NCI-H2196 treated with DMSO at 0.1 percent for 48 hours (cell line): ENCODE results near the gene NXPH3.

Experiments used
- DNase-seq: peaks from one replicate; lab custom pipeline; 2025; ENCODE audit not compliant: unreplicated experiment; lab: John Stamatoyannopoulos, UW

NXPH3 gene

DNA sequence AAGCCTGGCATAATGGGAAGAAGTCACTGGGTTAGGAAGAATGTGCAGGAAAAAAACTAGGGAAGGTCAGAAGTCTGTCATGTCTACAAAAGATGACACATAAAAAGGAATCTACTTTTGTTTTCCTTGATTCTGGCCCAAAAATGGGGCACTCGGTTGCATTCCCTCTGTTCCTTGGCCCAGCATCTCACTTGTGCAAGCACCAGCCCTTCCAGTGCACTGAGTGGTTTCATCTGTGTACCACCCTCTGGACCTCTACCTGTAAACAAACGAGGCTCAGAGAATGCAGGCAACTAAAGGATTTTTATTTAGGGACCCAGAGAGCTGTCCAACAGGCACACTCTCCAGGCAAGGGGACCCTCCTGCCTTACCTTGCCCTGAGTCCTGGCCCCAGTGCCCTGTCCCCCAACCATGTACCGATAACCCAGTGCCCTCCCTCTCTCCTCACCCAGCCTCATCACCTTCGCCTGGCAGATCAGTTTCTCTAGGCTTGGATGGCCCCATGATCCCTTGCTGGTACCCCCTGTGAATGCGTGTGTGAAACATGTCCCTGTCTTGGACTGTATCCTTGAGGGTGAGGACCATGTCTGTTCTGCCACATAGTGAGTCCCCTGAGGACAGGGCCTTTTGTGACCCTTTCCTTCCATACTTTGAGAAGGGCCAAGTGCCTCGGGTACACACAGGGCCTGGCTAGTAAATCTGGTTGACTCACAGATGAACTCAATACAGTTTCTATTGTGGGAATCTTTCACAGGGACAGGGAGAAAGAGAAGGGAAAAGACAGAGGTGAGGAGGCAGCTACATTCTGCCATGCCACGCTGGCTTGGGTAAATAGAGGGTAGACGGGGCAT, 13.3 kb downstream of the NXPH3 start:
- no peak for DNase-seq

DNA sequence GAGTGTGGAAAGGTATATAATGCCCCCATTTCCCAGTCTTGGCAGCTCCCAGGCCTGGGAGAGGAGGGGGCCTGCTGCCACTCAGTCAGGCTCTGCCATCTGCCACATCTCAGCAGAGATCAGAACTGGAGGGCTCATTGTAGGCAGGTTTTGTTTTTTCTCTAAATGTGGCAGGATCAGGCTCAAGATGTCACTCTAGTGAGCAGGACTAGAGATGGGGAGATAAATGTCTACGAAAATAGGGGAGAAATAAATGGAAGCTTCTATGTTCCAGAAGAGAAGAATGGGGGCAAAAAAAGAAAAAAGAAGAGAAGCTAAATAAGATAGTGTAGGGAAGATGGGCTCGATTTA, 13.9 kb downstream of the NXPH3 start:
- no peak for DNase-seq

DNA sequence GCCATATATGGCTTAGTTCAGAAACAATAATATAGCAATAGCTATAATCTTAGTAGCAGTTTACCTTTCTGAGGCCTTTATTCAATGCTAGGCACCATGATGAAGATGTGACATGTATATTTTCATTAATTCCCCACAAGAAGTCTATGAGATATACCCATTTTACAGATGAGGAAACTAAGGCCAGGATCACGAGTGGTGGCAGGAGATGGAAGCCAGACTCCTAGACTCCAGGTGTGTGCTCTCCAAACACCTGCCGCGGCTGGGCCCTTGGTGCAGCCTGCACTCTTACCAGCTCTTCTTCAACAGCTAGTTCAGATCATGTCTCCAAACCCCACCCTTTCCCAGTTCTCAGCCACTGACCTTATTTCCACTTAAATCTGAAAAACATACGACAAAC, 15.2 kb downstream of the NXPH3 start:
- no peak for DNase-seq

DNA sequence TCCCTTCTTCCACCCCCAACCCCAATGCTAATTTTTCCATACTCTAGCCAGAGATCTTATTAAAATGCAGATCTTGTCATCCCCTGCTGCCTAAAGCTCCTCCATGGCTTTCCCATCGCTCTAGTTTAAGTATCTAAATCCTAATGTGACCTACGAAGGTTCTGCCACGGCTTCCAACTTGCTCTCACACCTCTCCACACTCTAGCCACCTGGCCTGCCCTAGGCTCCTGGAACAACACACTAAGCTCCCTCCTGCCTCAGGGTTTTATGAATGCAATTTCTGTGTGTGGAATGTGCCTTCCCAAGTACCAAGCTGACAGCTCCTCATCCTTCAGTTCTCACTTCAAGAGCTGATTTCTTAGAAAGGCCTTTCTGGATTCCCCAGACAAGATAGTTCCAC, 16.6 kb downstream of the NXPH3 start:
- no peak for DNase-seq

DNA sequence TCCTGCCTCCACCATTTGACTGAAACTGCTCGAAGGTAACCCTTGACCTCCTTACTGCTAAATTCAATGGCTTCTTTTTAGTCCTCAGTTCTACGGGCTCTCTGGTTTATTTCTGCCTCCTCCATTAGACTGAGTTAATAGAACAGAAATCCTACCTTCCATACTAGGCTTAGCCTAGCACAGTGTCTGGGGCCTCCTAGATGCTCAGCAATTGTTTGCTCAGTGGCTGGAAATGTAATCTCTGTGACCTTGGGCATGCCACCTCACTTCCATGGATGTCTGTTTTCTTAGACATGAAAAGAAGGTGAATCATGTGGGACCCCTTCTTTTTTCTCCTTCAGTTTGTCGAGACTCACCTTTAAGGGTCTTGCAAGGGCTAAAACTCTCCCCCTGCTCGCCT, 19.7 kb downstream of the NXPH3 start:
- no peak for DNase-seq

DNA sequence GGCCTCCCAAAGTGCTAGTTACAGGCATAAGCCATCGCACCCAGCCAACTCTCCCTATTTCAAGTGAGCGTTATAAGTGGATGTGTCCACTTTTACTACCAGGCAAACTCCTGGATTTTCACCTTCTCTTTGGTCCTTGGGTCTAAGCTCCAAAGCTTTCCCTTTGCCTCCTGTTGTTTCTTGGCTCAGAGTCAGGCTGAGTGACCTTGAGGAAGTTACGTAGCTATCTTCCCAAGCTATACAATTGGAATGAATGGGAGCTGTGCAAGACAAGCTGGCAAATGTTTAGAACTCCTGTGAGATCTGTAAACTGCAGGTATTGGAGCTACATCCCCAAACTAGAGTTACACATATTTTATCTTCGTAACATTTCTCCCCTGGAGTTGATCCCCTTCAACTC, 20.3 kb downstream of the NXPH3 start:
- DNase-seq: no peak

DNA sequence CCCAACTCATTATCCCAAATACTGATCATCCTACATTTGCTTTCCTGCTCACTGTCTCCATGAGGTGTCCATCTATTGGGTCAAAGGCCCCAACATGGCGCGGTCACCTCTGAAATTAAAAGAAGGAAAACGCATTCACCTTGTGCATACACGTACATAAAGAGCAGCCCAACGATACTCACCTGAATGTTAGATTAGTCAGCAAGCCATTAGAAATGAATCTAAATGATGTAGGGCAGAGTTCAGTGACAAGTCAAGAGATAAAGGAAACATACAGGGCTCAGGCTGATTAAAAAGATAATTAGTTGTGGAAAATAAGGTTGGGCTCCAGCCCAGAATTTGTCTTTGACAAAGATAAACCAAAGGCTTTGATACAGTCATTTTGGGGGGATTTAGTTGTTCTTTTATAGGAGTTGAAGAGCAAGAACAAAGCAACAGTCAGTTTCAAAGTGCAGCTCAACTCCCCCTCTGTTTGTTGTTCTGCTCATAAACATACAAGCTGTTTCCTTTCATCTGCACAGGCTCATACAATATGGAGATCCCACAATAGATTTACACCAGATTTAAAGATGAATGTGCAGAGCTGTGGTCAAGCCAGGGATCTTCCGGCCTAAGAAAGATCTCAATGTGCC, 21.1 kb downstream of the NXPH3 start:
- no peak for DNase-seq

DNA sequence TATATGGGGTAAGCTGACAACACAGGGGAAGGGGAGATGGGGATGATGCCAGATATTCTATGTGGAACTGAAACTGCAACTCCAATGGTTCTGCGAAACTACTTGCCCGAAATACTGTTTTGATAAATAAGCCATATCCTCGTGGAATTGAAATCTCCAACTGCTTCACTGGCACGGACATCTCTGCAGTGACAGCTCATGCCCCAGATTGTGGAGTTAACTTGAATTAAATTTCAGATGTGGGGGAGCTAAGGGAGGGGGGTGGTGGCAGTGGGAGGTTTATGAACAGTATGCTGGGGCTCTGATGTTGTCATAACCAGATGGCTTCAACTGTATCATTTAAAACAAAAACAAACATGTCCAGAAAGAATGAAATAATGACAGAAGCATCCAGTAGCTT, 21.8 kb downstream of the NXPH3 start:
- no peak for DNase-seq

DNA sequence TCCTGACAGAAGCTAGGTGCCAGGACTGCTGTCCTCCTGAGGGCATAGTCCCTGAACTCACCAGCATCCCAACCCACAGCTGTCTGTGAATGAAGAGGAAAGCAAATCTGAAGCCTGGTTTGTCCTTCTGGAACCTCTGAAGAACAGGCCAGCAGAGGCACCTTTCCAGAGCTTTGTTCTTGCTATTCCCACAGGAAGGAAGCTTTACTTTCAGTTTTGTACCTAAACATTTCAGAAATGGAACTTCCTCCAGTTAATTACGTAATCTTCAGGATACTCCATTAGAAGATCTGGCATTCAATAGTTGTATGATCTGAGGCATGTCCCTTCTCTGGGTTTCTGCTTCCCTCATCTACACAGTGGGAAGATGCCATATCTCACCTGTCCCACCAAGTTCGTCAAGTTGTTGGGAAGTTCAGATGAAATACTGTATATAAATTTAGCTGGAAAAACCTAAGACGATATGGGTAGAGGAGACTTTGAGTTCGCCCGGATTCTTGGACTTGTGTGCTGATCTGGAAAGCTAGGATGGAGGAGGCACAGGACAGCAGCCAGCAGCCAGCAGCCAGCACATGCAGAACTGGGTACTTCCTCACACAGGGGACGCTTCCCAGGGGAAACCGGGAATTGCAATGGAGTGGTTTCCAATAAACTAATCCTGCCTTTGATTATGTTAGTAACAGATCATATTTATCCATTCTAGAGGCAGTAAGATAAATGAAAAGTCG, 22.4 kb downstream of the NXPH3 start:
- DNase-seq: no peak

DNA sequence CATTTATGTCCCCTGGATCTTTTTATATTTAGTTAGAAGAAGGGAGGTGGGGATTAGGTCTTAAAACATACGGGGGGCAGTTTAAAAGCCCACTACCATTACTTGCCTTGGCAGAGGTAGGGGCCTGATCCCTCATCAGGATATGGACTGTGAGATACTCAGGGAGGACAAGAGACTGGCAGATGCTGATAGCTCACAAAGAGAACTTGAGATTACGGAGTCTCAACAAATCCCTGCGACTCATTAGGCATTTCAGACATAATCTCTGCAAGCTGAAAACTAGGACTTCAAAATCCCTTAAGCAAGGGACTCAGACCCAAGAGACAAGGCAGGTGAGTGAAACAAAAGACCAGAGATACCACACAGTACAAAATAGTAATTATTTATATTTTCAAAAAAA, 23.2 kb downstream of the NXPH3 start:
- DNase-seq: no peak

DNA sequence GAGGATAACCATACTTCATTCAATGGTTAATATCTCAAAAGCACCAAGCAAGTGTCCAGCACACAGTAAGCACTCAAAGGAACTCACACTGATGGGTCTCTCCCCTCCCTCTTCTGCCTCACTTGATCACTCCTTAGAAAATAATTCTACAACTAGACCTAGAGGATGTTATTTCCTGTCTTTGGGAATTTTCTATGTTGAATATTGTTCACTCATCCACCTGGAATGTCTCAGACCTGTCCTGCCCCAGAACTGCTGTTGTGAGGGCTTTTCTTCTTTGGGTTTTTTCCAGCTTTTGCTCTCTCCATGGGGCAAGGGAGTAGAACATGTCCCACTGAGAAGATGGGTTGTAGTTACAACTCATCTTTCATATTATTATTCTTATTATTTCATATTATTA, 25.3 kb downstream of the NXPH3 start:
- DNase-seq: no peak

DNA sequence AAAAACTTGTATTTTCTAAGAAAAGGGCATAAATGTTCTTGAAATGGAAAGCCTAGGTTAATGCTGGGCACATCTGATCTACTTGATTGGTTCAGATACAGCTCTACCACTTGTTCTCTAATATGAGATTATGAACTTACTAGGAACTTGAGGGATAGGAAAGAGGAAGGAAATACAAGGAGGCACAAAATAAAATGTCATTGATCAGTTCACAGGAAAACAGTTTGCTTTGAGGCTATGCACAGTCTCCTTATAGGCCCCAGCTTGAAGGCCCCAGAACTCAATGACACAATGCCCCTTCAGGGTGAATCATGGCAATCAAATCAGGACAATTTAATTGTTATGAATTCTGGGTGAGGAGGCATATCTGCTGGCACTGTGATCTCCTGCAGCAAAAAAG, 27.1 kb downstream of the NXPH3 start:
- DNase-seq: no peak

DNA sequence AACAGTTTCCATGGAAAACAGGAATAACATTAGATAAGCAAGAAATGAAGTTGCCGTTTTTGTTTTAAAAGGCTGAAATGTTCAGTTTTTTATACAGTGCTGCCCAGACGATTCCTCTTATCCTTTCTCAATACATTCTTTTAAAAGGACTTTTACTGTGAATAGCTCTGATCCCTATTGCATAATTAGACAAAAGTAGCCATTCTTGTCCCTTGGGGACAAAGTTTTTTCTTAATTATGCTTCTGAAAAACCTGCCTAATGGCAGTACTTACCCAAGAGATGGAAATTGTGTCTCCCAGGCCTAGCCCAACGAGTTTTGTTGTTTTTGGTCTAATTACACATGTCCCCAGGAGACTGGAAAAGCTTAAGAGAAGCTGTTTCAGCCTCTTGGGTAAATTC, 27.6 kb downstream of the NXPH3 start:
- no peak for DNase-seq

DNA sequence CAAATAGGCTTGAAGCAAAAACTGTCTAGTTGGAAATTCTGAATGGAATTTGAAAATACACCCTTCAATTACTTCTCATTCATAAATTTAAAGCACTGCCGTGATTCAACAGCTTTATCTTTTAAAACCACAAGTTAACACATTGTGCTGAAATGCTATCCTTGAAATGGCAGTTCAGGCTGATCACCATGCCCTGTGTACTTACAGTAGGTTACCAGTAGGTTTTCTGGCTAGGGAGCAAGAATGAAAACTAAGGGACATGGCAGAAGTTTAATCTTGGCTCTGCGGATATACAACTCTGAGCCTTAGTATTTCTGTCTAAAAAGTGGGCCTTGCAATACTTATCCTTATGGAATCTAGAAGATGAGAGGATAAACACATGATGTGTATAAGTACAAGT, 28.0 kb downstream of the NXPH3 start:
- DNase-seq: no peak

DNA sequence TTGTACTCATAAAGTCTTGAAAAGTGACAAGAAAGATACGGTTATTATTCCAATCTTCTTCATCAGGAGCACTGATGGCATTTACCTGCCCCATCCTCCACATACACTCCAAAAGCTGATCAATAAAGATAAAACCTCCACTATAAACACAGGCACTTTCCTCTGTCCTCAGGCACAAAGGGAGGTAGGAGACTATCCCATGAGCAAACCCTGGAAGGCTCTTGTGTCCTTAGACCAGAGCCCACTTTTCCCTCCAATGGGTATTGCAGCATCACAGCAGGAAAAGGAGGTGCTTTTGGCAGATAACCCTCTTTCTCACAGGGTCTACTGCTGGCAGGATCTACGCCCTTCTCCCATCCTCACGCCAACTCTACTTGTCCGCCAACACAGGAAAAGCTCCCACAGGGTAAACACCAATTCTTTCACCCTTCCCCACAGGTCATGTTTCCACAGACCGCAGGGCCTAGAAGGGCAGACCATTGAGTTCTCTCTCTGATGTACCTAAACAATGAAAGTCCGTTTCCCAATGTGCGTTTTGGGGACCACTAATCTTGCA, 28.7 kb downstream of the NXPH3 start:
- no peak for DNase-seq

DNA sequence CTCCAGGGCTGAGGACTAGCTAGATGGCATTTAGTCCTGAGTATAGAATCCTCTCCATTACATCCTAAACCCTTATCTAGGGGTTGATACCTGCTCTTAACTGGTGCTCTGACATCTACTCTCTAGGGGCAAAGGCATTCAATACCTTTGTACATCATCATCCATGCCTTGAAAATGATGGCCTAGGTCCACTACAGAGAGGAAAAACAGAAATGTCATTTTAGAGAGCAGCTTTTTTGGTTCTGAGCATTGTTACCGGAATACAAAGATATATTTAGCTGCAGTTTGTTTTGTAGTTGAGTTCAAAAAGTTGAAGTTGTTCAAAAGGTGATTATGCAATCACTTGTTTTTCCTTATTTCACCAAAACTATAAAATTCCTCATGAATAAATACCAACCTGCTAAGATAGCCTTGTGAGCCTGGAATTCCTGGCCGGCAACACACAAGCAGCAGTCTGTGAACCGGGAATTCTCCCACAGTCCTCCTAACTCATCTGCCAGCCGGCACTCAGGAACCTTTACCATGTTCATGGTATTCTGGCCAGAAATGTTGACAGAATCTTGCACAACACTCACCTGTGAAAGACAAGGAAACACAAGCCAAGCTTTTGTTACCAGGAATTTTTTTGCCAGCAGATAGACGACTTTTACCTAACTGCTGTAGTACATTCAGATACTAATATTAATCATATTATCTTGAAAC, 35.4 kb downstream of the NXPH3 start:
- DNase-seq: no peak

DNA sequence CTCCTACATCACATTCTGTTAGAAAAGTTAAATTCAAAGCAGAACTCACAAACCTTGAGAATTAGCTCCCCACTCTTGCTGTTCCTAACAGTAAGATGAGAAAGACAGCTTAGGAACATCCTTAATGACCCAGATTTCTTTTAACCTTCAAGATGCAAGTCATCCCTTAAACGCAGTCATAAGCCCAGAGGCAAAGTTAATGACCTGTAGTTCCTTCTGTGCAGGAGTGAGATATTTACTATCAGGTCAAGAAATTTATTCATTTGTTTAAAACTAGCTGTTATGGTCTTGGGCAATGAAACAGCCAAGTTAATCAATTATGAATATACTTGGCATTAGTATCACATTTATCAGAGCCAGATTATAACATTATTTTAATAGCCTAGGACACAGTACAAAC, 37.1 kb downstream of the NXPH3 start:
- no peak for DNase-seq

DNA sequence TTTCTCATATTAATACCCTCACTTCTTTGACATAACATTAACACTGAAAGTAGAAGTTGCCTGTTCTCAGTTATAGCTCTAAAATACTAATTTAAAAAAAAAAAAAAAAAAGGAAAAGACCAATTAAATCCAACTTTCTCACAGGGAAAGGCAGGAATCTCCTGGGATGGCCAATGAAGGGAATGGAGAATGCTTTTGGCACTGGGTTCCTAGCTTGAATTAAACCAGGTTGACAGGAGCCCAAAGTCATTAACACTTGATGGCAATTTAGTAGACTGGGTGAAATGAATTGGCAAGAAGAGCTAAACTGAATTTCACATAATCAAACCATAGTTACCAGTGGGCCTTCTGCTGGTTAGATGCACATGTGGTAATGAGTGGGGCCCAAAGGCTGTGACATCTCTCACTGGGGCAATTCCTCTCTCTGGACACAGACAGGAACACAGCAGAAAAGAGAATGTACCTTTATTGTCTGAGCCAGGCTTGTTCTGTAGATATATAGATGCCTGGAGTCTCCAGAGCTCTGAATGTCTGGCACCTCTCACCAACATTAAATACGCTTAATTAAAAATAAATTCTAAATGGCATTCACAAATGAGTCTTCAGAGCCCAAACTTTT, 37.6 kb downstream of the NXPH3 start:
- DNase-seq: no peak

DNA sequence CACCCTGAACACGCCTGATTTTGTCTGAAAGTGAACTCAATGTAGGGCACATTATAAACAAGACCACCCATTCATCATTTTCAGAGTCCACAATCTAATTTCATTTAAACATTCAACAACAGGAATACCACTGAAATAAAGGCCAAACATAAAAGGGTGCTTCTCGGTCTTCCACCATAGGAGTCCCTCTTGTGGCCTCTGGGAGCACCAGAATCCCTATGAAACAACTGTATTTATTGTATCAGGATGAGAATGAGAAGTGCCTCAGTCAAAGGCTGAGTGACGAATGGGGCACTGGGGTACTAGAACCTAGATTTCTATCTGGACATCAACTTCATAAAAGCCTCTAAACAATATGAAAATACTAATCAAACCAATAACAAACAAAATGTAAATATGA, 40.4 kb downstream of the NXPH3 start:
- no peak for DNase-seq

DNA sequence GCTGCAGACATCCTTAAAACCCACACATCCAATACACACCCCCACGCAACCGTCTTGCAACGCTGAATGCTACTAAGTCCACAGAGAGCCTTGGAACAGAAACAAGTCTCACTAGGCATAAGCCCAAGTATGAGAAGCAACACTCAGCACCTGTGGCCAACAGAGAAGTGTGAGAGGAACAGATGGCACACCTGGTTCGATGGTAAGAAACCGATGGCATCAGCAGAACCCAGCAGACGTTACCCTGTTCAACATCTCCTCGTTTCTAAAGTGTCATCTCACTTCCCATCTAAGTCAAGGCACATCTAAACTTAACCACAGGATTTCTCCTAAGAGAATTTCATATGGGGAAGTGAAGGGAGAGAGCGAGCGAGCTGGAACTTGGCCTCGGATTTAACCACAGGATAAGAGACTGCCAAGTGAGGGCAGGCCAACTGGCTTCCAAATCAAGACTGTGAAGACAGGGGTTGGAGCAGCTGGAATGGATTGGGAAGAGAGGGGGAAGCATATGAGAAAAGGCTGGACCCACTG, 41.0 kb downstream of the NXPH3 start:
- DNase-seq: no peak
